HUES48 (cell line): Measurements from ENCODE around the gene CCDC184.

ENCODE experiments used
- H3K27ac ChIP-seq: one replicate; pipeline ENCODE4 v1.7.0; 2013; ENCODE audit warnings: low read depth, low read length, inconsistent platforms
- H3K27me3 ChIP-seq: 2 replicates; pipeline ENCODE4 v1.6.1; 2013; ENCODE audit warnings: mild to moderate bottlenecking, low read length; ENCODE audit not compliant: control insufficient read depth, insufficient read depth
- H3K36me3 ChIP-seq: 2 replicates; pipeline ENCODE4 v1.6.1; 2013; ENCODE audit warnings: low read length; ENCODE audit not compliant: control insufficient read depth, insufficient read depth
- H3K4me1 ChIP-seq: 2 replicates; pipeline ENCODE4 v1.6.1; 2013; ENCODE audit warnings: mild to moderate bottlenecking, low read length; ENCODE audit not compliant: control insufficient read depth, insufficient read depth
- H3K4me3 ChIP-seq: 2 replicates; pipeline ENCODE4 v1.5.1; 2013; ENCODE audit warnings: mild to moderate bottlenecking, low read depth, low read length
- H3K9ac ChIP-seq: 2 replicates; pipeline ENCODE4 v1.6.1; 2013; ENCODE audit warnings: mild to moderate bottlenecking, low read depth, low read length, moderate library complexity
- H3K9me3 ChIP-seq: 2 replicates; pipeline ENCODE4 v1.6.1; 2013; ENCODE audit warnings: low read length; ENCODE audit not compliant: control insufficient read depth, insufficient read depth

Gene CCDC184

DNA sequence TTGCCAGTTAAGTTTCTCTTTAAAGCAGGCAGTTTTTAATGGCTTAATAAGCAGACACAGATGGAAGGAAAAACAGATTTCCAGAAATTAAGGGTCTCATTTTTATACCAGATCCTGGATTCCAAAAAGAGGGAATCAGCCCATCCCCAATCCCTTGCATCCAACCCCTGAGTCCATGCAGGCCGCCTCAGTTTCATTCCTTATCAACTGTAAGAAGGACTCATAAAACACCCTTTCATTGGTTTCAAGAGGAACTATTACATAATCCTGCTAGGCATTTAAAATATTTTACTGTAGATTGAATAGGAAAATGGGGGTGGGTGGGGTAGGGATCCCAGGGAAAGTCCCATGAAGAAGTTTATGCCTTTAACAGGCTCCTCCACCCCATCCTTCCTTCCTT, 9.4 kb downstream of the CCDC184 start:
- H3K36me3 ChIP-seq = no peaks in the 10 kb centered on the region

DNA sequence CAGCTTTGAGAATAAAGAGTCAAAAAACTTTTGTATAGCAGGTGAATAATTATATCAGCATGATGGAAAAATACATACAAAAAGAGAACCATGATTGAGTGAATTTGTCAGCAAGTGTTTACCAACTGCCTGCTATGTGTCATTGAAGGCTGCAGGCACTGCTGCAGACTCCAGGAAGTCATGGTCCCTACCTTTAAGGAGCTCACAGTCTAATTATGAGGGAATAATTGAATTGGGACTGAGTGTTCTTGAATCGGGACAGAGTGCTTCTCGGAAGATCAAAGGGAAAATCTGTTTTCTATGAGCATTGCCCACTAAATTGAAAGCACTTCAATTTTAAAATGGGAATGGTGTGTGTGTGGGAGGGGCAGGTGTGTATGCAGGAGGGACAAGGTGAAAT, 10.2 kb downstream of the CCDC184 start:
- Histone ChIP-seq H3K4me1 (peaks cover 8% of the 10 kb centered on the region; the same call in 1 of the 2 replicates), H3K9me3 (no peaks in the 10 kb centered on the region), H3K9ac (no peak overlapping the region), H3K36me3 (no peaks in the 10 kb centered on the region), H3K27me3 (peaks cover 29% of the 10 kb centered on the region), H3K27ac (no peak overlapping the region), H3K4me3 (no peak overlapping the region)

More for the DNA sequence above, 9.4 kb downstream of the CCDC184 start:
- Histone ChIP-seq H3K9me3 (no peaks in the 10 kb centered on the region), H3K9ac (no peak overlapping the region), H3K27ac (no peak overlapping the region), H3K4me3 (no peak overlapping the region), H3K4me1 (peaks cover 8% of the 10 kb centered on the region; the same call in 1 of the 2 replicates), H3K27me3 (peaks cover 35% of the 10 kb centered on the region)

DNA sequence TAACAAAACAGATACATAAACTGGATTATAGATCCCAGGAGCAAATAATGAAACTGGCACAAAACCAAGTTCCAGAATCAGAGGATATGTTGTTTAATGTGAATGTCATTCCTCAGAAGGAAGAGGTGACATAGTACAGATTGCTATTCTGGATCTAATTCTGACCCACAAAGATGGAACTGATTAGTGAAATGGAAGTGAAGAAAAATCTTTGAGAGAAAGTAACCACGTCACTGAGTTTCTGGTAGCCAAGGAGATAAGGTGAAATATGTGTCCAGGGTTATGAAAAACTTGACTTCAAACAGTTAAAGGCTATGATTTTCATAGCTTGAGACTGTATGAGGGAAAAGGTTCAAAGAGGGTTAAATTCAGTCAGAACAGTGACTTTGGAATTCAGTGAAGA, 11.4 kb downstream of the CCDC184 start:
- H3K9me3 ChIP-seq = no peaks in the 10 kb centered on the region
- H3K27me3 ChIP-seq = peaks cover 41% of the 10 kb centered on the region

DNA sequence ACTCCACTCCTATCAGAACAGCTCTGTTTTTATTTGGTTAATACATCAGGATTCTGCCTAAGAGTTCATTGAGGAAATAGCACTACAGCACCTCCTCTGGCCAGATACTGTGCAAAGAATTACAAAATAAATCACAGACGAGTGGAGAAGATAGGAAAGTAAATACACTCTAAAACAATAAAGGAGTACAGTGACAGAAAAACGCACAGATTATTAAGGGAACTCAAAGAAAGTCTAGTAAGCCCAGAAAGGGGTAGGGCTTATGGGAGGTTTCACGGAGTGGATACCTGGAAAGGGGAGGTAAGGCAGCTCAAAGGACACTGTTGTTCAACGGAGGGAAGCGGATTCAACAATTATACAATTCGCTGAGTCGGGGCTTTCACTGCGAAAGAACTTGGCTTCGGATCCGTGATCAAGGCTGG, 14.1 kb downstream of the CCDC184 start:
- Histone ChIP-seq H3K4me1 (peaks cover 8% of the 10 kb centered on the region; the same call in 1 of the 2 replicates), H3K27ac (peak overlapping the region; percentile 6), H3K36me3 (no peaks in the 10 kb centered on the region), H3K9me3 (no peaks in the 10 kb centered on the region), H3K27me3 (peaks cover 57% of the 10 kb centered on the region), H3K4me3 (peak overlapping the region; percentile 74), H3K9ac (peak overlapping the region; percentile 25; the same call in 1 of the 2 replicates)

More for the DNA sequence above, 11.4 kb downstream of the CCDC184 start:
- Histone ChIP-seq H3K36me3 (no peaks in the 10 kb centered on the region), H3K9ac (no peak overlapping the region), H3K4me3 (no peak overlapping the region), H3K27ac (no peak overlapping the region), H3K4me1 (peaks cover 8% of the 10 kb centered on the region; the same call in 1 of the 2 replicates)

DNA sequence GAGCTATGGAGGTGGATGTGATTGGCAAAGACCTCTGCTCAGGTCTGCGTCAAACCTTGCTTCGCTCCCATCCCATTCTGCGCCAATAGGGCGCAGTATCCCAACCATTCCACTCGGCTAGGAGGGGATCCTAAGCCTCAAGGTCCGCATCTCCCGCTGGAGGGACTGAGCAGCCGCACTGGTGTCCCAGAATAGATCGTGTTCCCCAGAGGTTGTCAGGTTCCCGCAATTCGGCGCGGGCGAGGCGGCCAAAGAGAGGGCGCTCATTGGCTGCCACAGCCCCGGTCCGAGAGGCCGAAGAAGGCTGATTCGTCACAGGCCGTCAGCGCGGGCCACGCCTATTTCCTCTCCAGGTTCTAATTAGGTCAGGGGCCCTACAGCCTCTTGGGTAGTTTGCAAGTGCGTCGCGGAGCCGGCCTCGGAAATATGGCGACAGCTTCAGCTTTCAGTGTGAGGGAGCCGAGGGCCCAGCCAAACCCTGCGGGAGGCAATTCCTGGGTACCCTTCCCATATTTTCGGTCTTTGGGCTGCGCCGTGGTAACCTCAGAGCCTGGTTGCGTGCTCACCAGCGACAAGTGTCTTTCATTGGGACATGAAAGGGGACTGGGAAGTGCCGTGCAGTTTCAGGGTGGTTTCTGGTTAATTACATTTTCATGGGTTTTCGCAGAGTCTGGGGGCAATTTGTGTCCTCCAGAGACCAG, 14.7 kb downstream of the CCDC184 start:
- Histone ChIP-seq H3K4me3 (peak overlapping the region; percentile 74), H3K27me3 (peaks cover 63% of the 10 kb centered on the region), H3K9ac (peak overlapping the region; percentile 75), H3K36me3 (no peaks in the 10 kb centered on the region), H3K9me3 (no peaks in the 10 kb centered on the region), H3K4me1 (peaks cover 8% of the 10 kb centered on the region; the same call in 1 of the 2 replicates), H3K27ac (peak overlapping the region; percentile 6)

DNA sequence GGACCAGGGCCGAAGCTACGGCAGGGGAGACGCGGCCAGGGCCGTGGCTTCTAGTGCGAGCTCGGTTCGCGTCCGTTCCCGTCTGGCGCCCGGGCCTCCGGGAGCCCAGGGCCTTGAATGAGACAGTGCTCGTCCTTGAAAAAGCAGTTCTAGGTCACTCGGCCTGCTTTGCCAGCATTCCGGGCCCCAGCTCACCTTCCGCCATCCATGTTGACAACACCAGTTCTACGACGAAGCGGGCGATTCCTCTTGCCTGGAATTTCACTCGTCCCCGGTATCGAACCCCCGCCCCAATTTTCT, 15.2 kb downstream of the CCDC184 start:
- Histone ChIP-seq H3K4me3 (peak overlapping the region; percentile 74), H3K36me3 (no peaks in the 10 kb centered on the region), H3K27ac (no peak overlapping the region), H3K27me3 (peaks cover 66% of the 10 kb centered on the region), H3K9me3 (no peaks in the 10 kb centered on the region), H3K4me1 (peaks cover 8% of the 10 kb centered on the region; the same call in 1 of the 2 replicates), H3K9ac (peak overlapping the region; percentile 75)

DNA sequence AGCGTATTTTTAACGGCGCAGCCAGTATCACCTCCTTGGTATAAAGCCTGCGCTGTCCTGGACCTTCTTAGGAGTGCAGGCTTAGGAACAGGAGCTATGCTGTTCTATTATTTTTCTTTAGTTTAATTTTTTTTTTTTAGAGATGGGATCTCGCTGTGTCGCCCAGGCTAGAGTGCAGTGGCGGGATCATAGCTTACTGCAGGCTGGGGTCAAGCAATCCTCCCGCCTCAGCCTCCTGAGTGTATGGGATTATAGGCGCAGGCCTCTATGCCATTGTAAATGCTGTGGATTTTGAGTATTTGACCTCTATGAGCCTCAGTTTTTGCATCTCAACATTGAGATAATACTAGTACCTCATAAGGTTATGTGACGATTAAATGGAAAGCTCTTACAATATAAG, 15.5 kb downstream of the CCDC184 start:
- Histone ChIP-seq H3K27ac (no peak overlapping the region), H3K4me1 (peaks cover 8% of the 10 kb centered on the region; the same call in 1 of the 2 replicates)

DNA sequence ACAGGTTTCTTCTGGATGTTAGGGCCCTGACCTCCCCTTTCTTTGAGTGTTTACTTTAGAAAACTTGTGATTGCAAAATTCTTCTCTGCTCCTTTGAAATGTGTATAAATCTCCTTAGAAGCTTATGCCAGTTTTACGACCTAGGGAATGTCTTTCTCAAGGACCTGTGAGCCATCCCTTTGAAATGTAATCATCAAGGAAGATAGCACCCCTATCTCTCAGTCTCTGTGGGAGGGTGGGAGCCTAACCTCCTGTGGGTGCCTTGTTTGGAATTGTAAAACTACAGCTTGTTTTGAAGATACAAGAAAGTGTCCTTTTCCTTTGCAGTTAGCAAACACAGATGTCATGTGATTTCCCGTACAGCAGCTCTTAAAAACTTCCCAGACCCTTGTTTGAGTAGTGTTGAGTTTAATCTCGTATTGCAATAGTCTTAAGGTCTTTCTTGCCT, 16.4 kb downstream of the CCDC184 start:
- H3K27me3 ChIP-seq = peaks cover 58% of the 10 kb centered on the region
- no peaks in the 10 kb centered on the region for H3K9me3 ChIP-seq
- H3K36me3 ChIP-seq = no peaks in the 10 kb centered on the region
- peaks cover 8% of the 10 kb centered on the region; the same call in 1 of the 2 replicates for H3K4me1 ChIP-seq
- no peak overlapping the region for H3K4me3 ChIP-seq
- no peak overlapping the region for H3K9ac ChIP-seq
- H3K27ac ChIP-seq = no peak overlapping the region

More for the DNA sequence above, 15.5 kb downstream of the CCDC184 start:
- H3K9me3 ChIP-seq = no peaks in the 10 kb centered on the region
- H3K4me3 ChIP-seq = peak overlapping the region; percentile 74
- no peaks in the 10 kb centered on the region for H3K36me3 ChIP-seq
- H3K9ac ChIP-seq = 0 out of 2 replicates have a peak overlapping the region, but pooled peaks have one; percentile 75
- H3K27me3 ChIP-seq = peaks cover 66% of the 10 kb centered on the region

DNA sequence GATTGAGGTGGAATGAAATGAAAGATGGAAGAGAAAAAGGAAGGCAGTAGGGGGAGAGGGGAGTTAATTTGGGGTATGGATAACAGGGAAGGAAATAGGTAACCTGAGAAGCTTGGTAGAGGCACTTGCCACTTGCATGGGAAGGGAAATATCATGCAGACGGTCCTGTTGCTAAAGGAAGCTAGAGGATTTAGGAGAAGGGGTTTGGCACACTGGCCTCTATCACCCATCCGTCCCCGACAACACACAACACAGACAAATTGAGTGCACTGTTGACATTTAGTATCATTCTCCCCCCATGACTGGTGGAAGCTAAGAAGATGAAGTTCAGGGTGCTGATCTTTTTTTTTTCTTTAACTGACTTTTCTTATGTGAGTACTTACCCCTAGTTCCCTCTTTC, 17.6 kb downstream of the CCDC184 start:
- Histone ChIP-seq H3K4me1 (peaks cover 8% of the 10 kb centered on the region; the same call in 1 of the 2 replicates), H3K9ac (no peak overlapping the region), H3K27ac (no peak overlapping the region), H3K27me3 (peaks cover 51% of the 10 kb centered on the region), H3K4me3 (no peak overlapping the region), H3K36me3 (no peaks in the 10 kb centered on the region), H3K9me3 (no peaks in the 10 kb centered on the region)

DNA sequence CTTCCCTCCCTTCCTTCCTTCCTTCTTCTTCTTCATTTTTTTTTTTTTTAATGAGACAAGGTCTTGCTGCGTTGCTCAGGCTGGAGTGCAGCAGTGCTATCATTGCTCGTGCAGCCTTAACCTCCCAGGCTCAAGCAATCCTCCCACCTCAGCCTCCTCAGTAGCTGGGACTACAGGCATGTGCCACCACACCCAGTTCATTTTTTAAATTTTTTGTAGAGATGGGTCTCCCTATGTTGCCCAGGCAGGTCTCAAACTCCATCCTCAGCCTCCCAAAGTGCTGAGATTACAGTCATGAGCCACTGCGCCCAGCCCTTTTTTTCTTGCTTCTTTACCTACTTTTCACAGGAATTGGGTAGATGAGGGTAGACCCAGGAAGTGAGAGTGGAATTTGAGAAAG, 18.1 kb downstream of the CCDC184 start:
- H3K9ac ChIP-seq = no peak overlapping the region
- peaks cover 8% of the 10 kb centered on the region; the same call in 1 of the 2 replicates for H3K4me1 ChIP-seq
- no peaks in the 10 kb centered on the region for H3K9me3 ChIP-seq
- H3K27ac ChIP-seq = no peak overlapping the region
- H3K27me3 ChIP-seq = peaks cover 51% of the 10 kb centered on the region
- no peaks in the 10 kb centered on the region for H3K36me3 ChIP-seq
- H3K4me3 ChIP-seq = no peak overlapping the region

DNA sequence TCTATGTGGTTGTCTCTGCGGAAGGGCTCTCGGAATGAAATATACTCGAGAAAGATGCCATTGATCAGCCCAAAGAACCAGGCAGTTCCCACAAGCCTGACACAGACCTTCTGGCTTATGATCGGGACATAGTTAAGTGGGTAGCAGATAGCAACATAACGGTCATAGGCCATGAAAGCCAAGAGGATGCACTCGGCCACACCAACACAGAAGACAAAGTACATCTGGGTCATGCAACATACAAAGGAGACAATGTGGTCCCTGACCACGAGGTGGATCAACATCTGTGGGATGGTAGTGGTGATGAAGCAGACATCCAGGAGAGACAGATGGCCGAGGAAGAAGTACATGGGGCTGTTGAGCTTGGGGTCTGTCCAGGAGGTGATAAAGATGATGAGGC, 19.3 kb downstream of the CCDC184 start:
- 0 out of 2 replicates have a peak, but pooled peaks cover 3% of the 10 kb centered on the region for H3K9me3 ChIP-seq
- no peak overlapping the region for H3K4me3 ChIP-seq
- no peaks in the 10 kb centered on the region for H3K4me1 ChIP-seq
- no peak overlapping the region for H3K27ac ChIP-seq
- no peak overlapping the region for H3K9ac ChIP-seq
- peaks cover 48% of the 10 kb centered on the region for H3K27me3 ChIP-seq
- no peaks in the 10 kb centered on the region for H3K36me3 ChIP-seq
